T-helper 1 cell (primary cell): ENCODE measurements around the gene DYSF.

Experiments used
- DNase-seq, 5 donors: peaks; one replicate each; pipeline ENCODE4 v3.0.0-alpha.2; 2012 to 2020

DYSF gene

GRCh38 chr2:71696381-71696780 is 243.0 kb downstream of the DYSF start:
- DNase-seq = no peak

GRCh38 chr2:71697106-71698004 is 244.0 kb downstream of the DYSF start:
- no peak for DNase-seq

- no peak for DNase-seq
Measured at GRCh38 chr2:71699428-71699827, 246.1 kb downstream of the DYSF start.

- no peak for DNase-seq
Measured at GRCh38 chr2:71700041-71700657, 246.8 kb downstream of the DYSF start.

- no peak for DNase-seq
Measured at GRCh38 chr2:71700658-71701397, 247.5 kb downstream of the DYSF start.

- no peak for DNase-seq
Measured at GRCh38 chr2:71702071-71702970, 249.0 kb downstream of the DYSF start.

- DNase-seq = no peak
Measured at GRCh38 chr2:71702971-71703898, 249.9 kb downstream of the DYSF start.

GRCh38 chr2:71704131-71704561 is 250.8 kb downstream of the DYSF start:
- DNase-seq = no peak

GRCh38 chr2:71704688-71705087 is 251.3 kb downstream of the DYSF start:
- no peak for DNase-seq

- DNase-seq = no peak
Measured at GRCh38 chr2:71705171-71705960, 252.0 kb downstream of the DYSF start.

GRCh38 chr2:71706121-71706520 is 252.8 kb downstream of the DYSF start:
- no peak for DNase-seq

GRCh38 chr2:71706836-71707235 is 253.5 kb downstream of the DYSF start:
- DNase-seq = no peak

GRCh38 chr2:71710367-71711132 is 257.2 kb downstream of the DYSF start:
- DNase-seq = no peak

GRCh38 chr2:71711133-71711855 is 257.9 kb downstream of the DYSF start:
- no peak for DNase-seq

GRCh38 chr2:71712158-71712818 is 258.9 kb downstream of the DYSF start:
- DNase-seq = no peak

- DNase-seq = no peak
Measured at GRCh38 chr2:71713581-71714580, 260.5 kb downstream of the DYSF start.
